Stimulated activated naive CD8-positive, alpha-beta T cell treated with anti-CD3 and anti-CD28 coated beads, Interleukin-15, Interleukin-2, amounts not matched to agents 100 ng/mL and 50 ng/mL, for 24 hours (primary cell): ENCODE measurements around the gene LYZL4.

Source experiments
- H3K27ac Mint-ChIP-seq: one replicate; pipeline ENCODE4 v1.8.0; 2021; ENCODE audit warnings: mild to moderate bottlenecking, mixed read lengths
- H3K27me3 Mint-ChIP-seq: one replicate; pipeline ENCODE4 v1.8.0; 2021; ENCODE audit warnings: mixed read lengths
- H3K36me3 Mint-ChIP-seq: one replicate; pipeline ENCODE4 v1.8.0; 2021; ENCODE audit warnings: low read depth, mixed read lengths
- H3K4me1 Mint-ChIP-seq: one replicate; pipeline ENCODE4 v1.8.0; 2021; ENCODE audit warnings: low read depth, mixed read lengths
- H3K4me3 Mint-ChIP-seq: one replicate; pipeline ENCODE4 v1.8.0; 2021; ENCODE audit warnings: mild to moderate bottlenecking, mixed read lengths
- H3K9me3 Mint-ChIP-seq: one replicate; pipeline ENCODE4 v1.8.0; 2021; ENCODE audit warnings: mixed read lengths

LYZL4 gene, protein sequence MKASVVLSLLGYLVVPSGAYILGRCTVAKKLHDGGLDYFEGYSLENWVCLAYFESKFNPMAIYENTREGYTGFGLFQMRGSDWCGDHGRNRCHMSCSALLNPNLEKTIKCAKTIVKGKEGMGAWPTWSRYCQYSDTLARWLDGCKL

GRCh38 chr3:42410370-42411131 lies at the start of gene LYZL4:
Gene LYZL4, minus strand, starts transcription at chr3:42410610. Its CDS starts 3,359 bp downstream, at chr3:42407251.
- Mint-ChIP-seq H3K9me3 (no peaks in the 10 kb centered on the region), H3K4me3 (no peak within 1 kb of the TSS), H3K36me3 (no peaks in the 10 kb centered on the region), H3K27ac (no peak within 1 kb of the TSS), H3K27me3 (peaks cover 3% of the 10 kb centered on the region), H3K4me1 (no peaks in the 10 kb centered on the region)

DNA sequence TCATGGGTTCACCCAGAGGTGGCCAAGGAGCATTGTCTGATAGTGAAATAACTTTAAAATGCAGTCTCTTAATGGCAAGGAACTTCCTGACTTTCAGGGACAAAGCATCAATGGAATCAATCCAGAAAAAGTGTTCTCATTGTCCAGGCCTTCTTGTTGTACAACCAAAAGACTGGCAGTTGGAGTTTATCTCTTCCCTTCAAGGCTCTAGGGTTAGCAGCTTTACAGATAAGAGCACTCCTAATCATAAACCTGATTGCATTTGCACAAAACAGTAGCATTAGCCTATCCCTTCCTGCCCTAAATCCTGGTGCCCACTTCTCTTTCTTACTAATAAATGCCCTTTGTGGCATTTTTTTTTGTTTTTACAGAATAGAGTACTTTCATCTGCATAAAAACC lies 48.7 kb upstream of the LYZL4 start:
- Mint-ChIP-seq H3K4me3 (no peak overlapping the region), H3K27ac (no peak overlapping the region), H3K36me3 (no peaks in the 10 kb centered on the region), H3K4me1 (no peaks in the 10 kb centered on the region), H3K27me3 (peaks cover 10% of the 10 kb centered on the region), H3K9me3 (no peaks in the 10 kb centered on the region)

- peaks cover 10% of the 10 kb centered on the region for H3K27me3 Mint-ChIP-seq
- H3K4me3 Mint-ChIP-seq, result no peak overlapping the region
- H3K9me3 Mint-ChIP-seq, result no peaks in the 10 kb centered on the region
- no peaks in the 10 kb centered on the region for H3K36me3 Mint-ChIP-seq
- no peaks in the 10 kb centered on the region for H3K4me1 Mint-ChIP-seq
- H3K27ac Mint-ChIP-seq, result no peak overlapping the region
Observed at GRCh38 chr3:42456211-42456610, 45.8 kb upstream of the LYZL4 start.

DNA sequence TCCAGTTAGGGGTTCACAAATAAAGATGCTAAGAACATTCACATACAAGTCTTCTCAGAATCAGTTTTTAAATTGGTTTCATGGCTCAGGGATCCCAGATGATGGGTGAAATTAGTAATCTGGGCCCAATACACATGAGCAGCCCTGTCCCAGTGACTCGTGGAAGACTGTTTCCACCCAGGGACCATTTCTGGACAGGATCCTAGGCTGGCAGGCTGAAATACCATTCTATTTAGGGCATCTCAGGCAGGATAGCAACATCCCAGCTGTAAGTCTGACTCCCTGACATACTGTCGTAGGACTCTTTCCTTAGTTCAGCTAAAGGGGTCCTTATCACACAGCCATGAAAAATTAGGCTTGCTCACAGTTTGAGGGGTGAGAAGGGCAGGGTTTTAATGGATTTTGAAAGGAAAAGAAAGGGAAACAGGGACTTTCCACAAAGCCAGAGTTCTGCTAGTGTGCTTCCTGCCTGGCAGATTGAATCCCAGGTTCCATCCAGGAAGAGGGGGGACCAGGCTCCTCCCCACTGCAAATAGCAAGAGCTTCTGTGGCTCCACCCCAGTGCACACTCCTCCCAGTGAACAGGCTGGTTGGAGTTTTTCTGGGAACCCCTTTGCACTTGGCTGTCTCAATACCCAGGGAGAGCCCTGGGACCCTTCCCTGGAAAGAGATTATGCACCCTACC lies 41.3 kb upstream of the LYZL4 start:
- H3K4me1 Mint-ChIP-seq, result no peaks in the 10 kb centered on the region
- no peak overlapping the region for H3K27ac Mint-ChIP-seq
- no peaks in the 10 kb centered on the region for H3K36me3 Mint-ChIP-seq
- H3K4me3 Mint-ChIP-seq, result no peak overlapping the region
- H3K27me3 Mint-ChIP-seq, result peaks cover 7% of the 10 kb centered on the region
- H3K9me3 Mint-ChIP-seq, result no peaks in the 10 kb centered on the region

DNA sequence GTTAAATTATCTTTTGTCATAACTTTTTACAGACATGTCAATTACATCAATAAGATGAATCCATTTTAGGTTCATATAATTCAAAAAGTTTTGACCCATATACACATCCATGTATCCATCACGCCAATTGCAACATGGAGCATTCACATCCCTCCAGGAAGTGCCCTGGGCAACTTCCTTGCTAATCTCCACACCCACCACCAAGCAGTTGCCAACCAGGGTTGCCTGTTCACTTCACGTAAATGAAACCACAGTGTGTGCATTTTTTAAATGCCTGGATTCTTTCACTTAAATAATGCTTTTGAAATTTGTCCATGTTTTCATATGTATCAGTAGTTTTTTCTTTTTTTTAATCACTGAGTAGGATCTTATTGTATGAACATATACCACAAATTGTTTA lies 40.7 kb upstream of the LYZL4 start:
- Mint-ChIP-seq H3K4me1 (no peaks in the 10 kb centered on the region), H3K27ac (no peak overlapping the region), H3K9me3 (no peaks in the 10 kb centered on the region), H3K27me3 (peaks cover 3% of the 10 kb centered on the region), H3K4me3 (no peak overlapping the region), H3K36me3 (no peaks in the 10 kb centered on the region)

DNA sequence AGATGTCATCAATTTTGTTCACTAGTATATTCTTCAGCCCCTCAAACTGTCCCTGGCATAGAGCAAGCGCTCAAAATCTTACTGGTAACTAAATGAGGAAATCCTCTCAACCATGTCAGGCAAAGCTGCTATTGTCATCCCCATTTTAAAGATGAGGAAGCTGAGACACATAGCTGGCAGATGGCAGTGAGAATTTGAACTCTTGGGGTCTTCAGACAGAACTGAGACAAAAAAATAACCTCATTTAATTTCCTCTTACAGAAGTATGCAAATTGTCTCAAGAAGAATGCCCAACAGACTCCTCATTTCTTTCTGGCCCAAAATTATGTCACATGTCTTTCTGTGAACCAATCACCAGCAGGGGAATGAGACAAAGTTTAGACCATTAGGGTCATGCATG lies 40.2 kb upstream of the LYZL4 start:
- H3K36me3 Mint-ChIP-seq, result no peaks in the 10 kb centered on the region
- no peaks in the 10 kb centered on the region for H3K27me3 Mint-ChIP-seq
- no peaks in the 10 kb centered on the region for H3K9me3 Mint-ChIP-seq
- H3K4me3 Mint-ChIP-seq, result no peak overlapping the region
- no peak overlapping the region for H3K27ac Mint-ChIP-seq
- H3K4me1 Mint-ChIP-seq, result no peaks in the 10 kb centered on the region

- Mint-ChIP-seq H3K27ac (no peak overlapping the region), H3K27me3 (no peaks in the 10 kb centered on the region), H3K9me3 (no peaks in the 10 kb centered on the region), H3K4me1 (no peaks in the 10 kb centered on the region), H3K4me3 (no peak overlapping the region), H3K36me3 (no peaks in the 10 kb centered on the region)
Observed at GRCh38 chr3:42447481-42447880, 37.1 kb upstream of the LYZL4 start.

GRCh38 chr3:42446111-42447050 lies 36.0 kb upstream of the LYZL4 start:
- Mint-ChIP-seq H3K4me1 (no peaks in the 10 kb centered on the region), H3K27me3 (no peaks in the 10 kb centered on the region), H3K4me3 (no peak overlapping the region)

GRCh38 chr3:42443819-42444436 lies 33.5 kb upstream of the LYZL4 start:
- Mint-ChIP-seq H3K4me1 (no peaks in the 10 kb centered on the region), H3K9me3 (no peaks in the 10 kb centered on the region), H3K27ac (no peak overlapping the region), H3K4me3 (no peak overlapping the region), H3K36me3 (no peaks in the 10 kb centered on the region), H3K27me3 (no peaks in the 10 kb centered on the region)

More at GRCh38 chr3:42446111-42447050, 36.0 kb upstream of the LYZL4 start:
- H3K27ac Mint-ChIP-seq, result no peak overlapping the region
- H3K9me3 Mint-ChIP-seq, result no peaks in the 10 kb centered on the region
- no peaks in the 10 kb centered on the region for H3K36me3 Mint-ChIP-seq

- Mint-ChIP-seq H3K27me3 (no peaks in the 10 kb centered on the region), H3K9me3 (no peaks in the 10 kb centered on the region), H3K4me1 (no peaks in the 10 kb centered on the region), H3K4me3 (no peak overlapping the region), H3K27ac (no peak overlapping the region), H3K36me3 (no peaks in the 10 kb centered on the region)
Observed at GRCh38 chr3:42443292-42443691, 32.9 kb upstream of the LYZL4 start.

- H3K27me3 Mint-ChIP-seq, result no peaks in the 10 kb centered on the region
- no peaks in the 10 kb centered on the region for H3K4me1 Mint-ChIP-seq
- no peak overlapping the region for H3K4me3 Mint-ChIP-seq
- H3K36me3 Mint-ChIP-seq, result no peaks in the 10 kb centered on the region
- H3K9me3 Mint-ChIP-seq, result no peaks in the 10 kb centered on the region
- H3K27ac Mint-ChIP-seq, result no peak overlapping the region
Observed at GRCh38 chr3:42442640-42443039, 32.2 kb upstream of the LYZL4 start.

DNA sequence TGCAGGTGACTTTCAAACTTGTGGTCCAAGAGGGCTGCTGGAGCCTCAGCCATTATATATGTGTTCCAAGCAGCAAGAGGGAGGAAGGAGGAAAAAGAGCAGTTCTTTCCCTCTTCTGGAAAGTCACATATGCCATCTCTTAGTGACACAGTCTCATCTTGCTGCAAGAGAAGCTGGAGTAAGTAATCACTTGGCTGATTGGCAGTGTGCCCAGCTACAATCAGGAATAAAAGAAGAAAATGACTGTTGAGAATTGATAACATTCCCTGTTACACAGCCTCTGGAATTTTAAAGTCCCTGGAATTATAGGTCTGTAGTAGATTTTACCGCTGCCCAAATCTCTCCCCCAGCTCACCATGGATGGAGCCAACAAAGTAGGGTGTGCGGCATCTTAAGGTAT lies 31.4 kb upstream of the LYZL4 start:
- Mint-ChIP-seq H3K9me3 (no peaks in the 10 kb centered on the region), H3K27ac (no peak overlapping the region), H3K27me3 (no peaks in the 10 kb centered on the region), H3K4me3 (no peak overlapping the region), H3K36me3 (no peaks in the 10 kb centered on the region), H3K4me1 (no peaks in the 10 kb centered on the region)

GRCh38 chr3:42440924-42441323 lies 30.5 kb upstream of the LYZL4 start:
- Mint-ChIP-seq H3K27me3 (no peaks in the 10 kb centered on the region), H3K4me3 (no peak overlapping the region)

GRCh38 chr3:42439261-42440115 lies 29.1 kb upstream of the LYZL4 start:
- Mint-ChIP-seq H3K4me1 (no peaks in the 10 kb centered on the region), H3K4me3 (no peak overlapping the region), H3K36me3 (no peaks in the 10 kb centered on the region), H3K9me3 (peaks cover under 1% of the 10 kb centered on the region), H3K27me3 (no peaks in the 10 kb centered on the region), H3K27ac (no peak overlapping the region)

More at GRCh38 chr3:42440924-42441323, 30.5 kb upstream of the LYZL4 start:
- Mint-ChIP-seq H3K27ac (no peak overlapping the region), H3K36me3 (no peaks in the 10 kb centered on the region), H3K9me3 (no peaks in the 10 kb centered on the region), H3K4me1 (no peaks in the 10 kb centered on the region)
